Upper lobe of left lung (tissue), 6 donors: ENCODE data around the gene AFF3. TPM values are rescaled to one million over a fixed set of nuclear protein-coding genes. Genes with fewer than 3 reads are reported as not detected.

ENCODE experiments used
- ATAC-seq, 2 donors: fragments of 200-7000 bp; cut with Tn5 transposase; one replicate each; pipeline ENCODE4 v1.9.1; 2022; ENCODE audit warnings: mild to moderate bottlenecking in 2 of 2, moderate library complexity in 2 of 2; ENCODE audit not compliant: low FRiP score in 2 of 2
- DNase-seq, 2 donors: peaks; one replicate each; pipeline ENCODE4 v3.0.0-alpha.2; 2019 to 2020
- H3K27ac ChIP-seq, 4 donors: fragments of 200-600 bp; sonication (generic); one replicate each; pipeline ENCODE4 v1.5.1; 2016 to 2019
- H3K27me3 ChIP-seq, 4 donors: fragments of 200-600 bp; sonication (generic); one replicate each; pipeline ENCODE4 v1.5.1; 2017 to 2019
- H3K36me3 ChIP-seq, 4 donors: fragments of 200-600 bp; sonication (generic); one replicate each; pipeline ENCODE4 v1.5.1; 2016 to 2019
- H3K4me1 ChIP-seq, 4 donors: fragments of 200-600 bp; sonication (generic); one replicate each; pipeline ENCODE4 v1.5.1; 2018 to 2019
- H3K4me3 ChIP-seq, 4 donors: fragments of 200-600 bp; sonication (generic); one replicate each; pipeline ENCODE4 v1.5.1; 2017 to 2019; ENCODE audit warnings: mild to moderate bottlenecking in 2 of 4, moderate library complexity in 1 of 4
- H3K9me3 ChIP-seq, 4 donors: fragments of 200-600 bp; sonication (generic); one replicate each; pipeline ENCODE4 v1.5.1; 2018 to 2019
- EP300 ChIP-seq, 4 donors: sonication (generic); formaldehyde crosslinking; IDR thresholded peaks; one replicate each; pipeline ENCODE4 v1.5.1; 2017; ENCODE audit warnings: antibody characterized with exemption in 4 of 4, control low read depth in 2 of 4
- POLR2A ChIP-seq, 4 donors: fragments of 450-650 bp; IDR thresholded peaks; one replicate each; pipeline ENCODE4 v1.5.1; 2016 to 2017; ENCODE audit warnings: antibody characterized with exemption in 4 of 4, mild to moderate bottlenecking in 2 of 4
- POLR2AphosphoS5 ChIP-seq, 2 donors: sonication (generic); formaldehyde crosslinking; IDR thresholded peaks; one replicate each; pipeline ENCODE4 v1.5.1; 2017; ENCODE audit warnings: antibody characterized with exemption in 2 of 2
- WGBS, 2 donors: methylation state at CpG; one replicate each; pipeline ENCODE4 v1.1.5; 2017 to 2018; 5-methylcytosine and 5-hydroxymethylcytosine counted together
- total RNA-seq, 6 donors: library from RNA; depleted of rRNA in 4 of 6; stranded (reverse); fragments of >200 nt in 4 of 6; gene quantifications; one replicate each; pipeline versions ENCODE4 v1.1.0 to v1.2.1, GENCODE V29; 2016 to 2021
- TF ChIP-seq, protein P1 (sequence below), 6 experiments: fragments of 450-650 bp in 4 of 6; fragments of 200-600 bp in 2 of 6; sonication (generic) in 2 of 6; IDR thresholded peaks; one replicate each; pipeline ENCODE4 v1.5.1; 2016 to 2019; ENCODE audit warnings: antibody characterized with exemption in 6 of 6
- donor health status: DM: no; HTN: no; CAD: no; lungs with moderate emphysema.
- donor health status: DM: no; HTN: yes; CAD: no; lungs with severe emphysema.

Gene AFF3
- total RNA-seq, 6 donors from 2014 or later: 21.0 to 195 (median 47.9) TPM

DNA sequence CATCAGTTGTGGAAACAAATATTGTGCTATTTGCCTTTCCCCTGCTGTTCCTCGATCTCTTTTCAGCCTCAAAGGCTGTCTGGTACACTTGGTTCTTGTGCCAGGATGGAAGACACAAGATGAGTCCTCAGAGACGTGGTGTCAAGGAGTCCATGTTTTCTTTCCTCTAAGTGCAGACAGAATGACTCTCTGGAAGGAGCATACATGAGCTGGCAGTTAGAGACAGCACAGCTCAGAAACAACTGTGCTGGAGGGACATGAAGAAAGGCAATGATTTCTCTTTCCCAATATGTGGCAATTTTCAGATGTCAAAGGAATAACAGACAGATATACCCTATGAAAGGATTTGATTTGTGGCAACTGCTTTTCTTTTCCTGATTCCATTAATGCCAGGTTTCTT is 162.2 kb downstream of the AFF3 start:
- no peaks in the 10 kb centered on the region for H3K9me3 ChIP-seq
- 81% methylated on average over 2 of the region's 2 CpGs for WGBS, 2 donors
- DNase-seq: no peak

DNA sequence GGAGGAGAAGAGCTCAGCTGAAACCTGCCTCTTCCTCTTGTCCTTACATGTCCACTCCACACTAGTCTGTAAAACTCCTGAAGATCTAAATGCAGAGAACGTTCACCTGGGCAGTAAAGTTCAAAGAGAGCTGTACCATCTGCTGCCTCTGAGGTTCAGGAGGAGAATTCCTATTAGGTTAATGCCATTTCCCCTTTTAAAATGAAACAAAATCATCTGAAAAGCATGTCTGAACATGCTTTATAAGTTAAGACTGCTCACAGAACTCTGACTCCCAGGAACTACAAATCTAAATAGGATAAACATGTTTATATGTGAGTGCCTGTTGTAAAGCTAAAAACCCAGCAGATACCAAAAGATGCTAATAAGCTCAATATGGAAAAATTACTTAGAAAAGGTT is 164.4 kb downstream of the AFF3 start:
- no peaks in the 10 kb centered on the region for H3K27me3 ChIP-seq
- no peak for TF ChIP-seq POLR2A (IDR thresholded peaks at IDR 0.05)
- TF ChIP-seq EP300 (IDR thresholded peaks at IDR 0.05): no peak
- TF ChIP-seq, protein P1, sequence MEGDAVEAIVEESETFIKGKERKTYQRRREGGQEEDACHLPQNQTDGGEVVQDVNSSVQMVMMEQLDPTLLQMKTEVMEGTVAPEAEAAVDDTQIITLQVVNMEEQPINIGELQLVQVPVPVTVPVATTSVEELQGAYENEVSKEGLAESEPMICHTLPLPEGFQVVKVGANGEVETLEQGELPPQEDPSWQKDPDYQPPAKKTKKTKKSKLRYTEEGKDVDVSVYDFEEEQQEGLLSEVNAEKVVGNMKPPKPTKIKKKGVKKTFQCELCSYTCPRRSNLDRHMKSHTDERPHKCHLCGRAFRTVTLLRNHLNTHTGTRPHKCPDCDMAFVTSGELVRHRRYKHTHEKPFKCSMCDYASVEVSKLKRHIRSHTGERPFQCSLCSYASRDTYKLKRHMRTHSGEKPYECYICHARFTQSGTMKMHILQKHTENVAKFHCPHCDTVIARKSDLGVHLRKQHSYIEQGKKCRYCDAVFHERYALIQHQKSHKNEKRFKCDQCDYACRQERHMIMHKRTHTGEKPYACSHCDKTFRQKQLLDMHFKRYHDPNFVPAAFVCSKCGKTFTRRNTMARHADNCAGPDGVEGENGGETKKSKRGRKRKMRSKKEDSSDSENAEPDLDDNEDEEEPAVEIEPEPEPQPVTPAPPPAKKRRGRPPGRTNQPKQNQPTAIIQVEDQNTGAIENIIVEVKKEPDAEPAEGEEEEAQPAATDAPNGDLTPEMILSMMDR (IDR thresholded peaks at IDR 0.05): no peak
- TF ChIP-seq POLR2AphosphoS5 (IDR thresholded peaks at IDR 0.05): no peak
- 76 to 96% methylated on average over 1 of the region's 1 CpG for WGBS, 2 donors
- no peak for DNase-seq
- no peaks in the 10 kb centered on the region for H3K4me1 ChIP-seq
- H3K4me3 ChIP-seq: no peak overlapping the region
- H3K27ac ChIP-seq: no peak overlapping the region
- no peaks in the 10 kb centered on the region for H3K9me3 ChIP-seq
- no peaks in the 10 kb centered on the region for H3K36me3 ChIP-seq
- no peak for ATAC-seq

More for the DNA sequence above, 162.2 kb downstream of the AFF3 start:
- Histone ChIP-seq H3K27ac (no peak overlapping the region), H3K4me3 (no peak overlapping the region), H3K4me1 (no peaks in the 10 kb centered on the region), H3K36me3 (no peaks in the 10 kb centered on the region), H3K27me3 (no peaks in the 10 kb centered on the region)
- TF ChIP-seq POLR2AphosphoS5 (IDR thresholded peaks at IDR 0.05) (no peak), EP300 (IDR thresholded peaks at IDR 0.05) (no peak), POLR2A (IDR thresholded peaks at IDR 0.05) (no peak)
- TF ChIP-seq, protein P1 (IDR thresholded peaks at IDR 0.05): no peak
- no peak for ATAC-seq

DNA sequence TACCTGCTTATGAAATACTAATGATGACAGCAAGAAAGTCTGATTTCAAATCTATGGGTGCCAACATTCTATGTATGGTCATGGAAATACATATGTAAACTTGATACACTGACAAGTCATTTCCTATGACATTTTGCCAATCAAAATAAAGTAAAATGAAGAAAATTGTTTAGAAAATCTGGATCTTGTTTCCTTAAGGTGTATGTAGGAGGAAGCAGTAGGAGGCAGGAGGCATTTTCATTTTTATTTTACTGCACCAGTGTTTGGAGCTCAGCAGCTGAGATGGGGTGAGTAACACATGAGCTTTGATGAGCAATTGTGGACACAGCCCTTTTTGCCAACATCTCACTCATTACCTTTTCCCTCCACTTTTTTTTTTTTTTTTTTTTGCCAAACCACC is 167.0 kb downstream of the AFF3 start:
- DNase-seq (no peak), ATAC-seq (no peak)

DNA sequence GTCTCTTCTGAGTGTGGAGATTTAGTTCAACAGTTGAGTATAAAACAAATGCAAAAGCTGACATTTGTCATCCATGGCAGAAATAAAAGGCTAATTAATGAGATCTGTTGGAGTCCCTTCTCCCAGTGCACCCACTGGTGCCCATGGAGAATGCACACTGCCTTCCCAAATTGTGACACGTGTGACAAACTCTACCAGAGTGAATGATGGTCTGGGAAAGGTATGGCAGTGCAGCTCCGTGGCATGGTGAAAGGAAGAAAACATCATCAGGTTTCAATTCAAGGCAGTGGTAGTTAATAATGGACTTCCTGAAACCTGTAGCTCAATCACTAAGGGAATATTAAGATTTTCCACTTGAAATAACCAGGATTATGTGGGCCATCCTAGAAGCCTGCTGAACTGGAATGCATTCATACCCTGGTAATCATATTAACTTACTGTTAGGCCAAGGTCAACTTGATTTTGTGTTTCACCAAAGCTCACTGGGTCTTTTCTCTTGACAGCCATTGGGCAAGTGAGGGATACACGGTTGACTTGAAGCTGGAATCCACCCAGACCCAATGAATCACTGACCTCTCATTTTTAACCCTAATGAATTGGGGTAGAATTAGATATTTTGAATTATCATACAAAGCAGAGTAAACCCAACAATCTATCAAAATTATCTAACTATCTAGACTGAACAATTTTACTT is 167.6 kb downstream of the AFF3 start:
- 82 to 83% methylated on average over 3 of the region's 3 CpGs for WGBS, 2 donors
- no peak overlapping the region for H3K4me3 ChIP-seq
- H3K27me3 ChIP-seq: no peaks in the 10 kb centered on the region
- H3K4me1 ChIP-seq: no peaks in the 10 kb centered on the region
- no peak overlapping the region for H3K27ac ChIP-seq
- TF ChIP-seq POLR2AphosphoS5 (IDR thresholded peaks at IDR 0.05) (no peak), EP300 (IDR thresholded peaks at IDR 0.05) (no peak)
- TF ChIP-seq, protein P1 (IDR thresholded peaks at IDR 0.05): no peak
- no peaks in the 10 kb centered on the region for H3K9me3 ChIP-seq
- ATAC-seq (no peak), DNase-seq (no peak)
- H3K36me3 ChIP-seq: no peaks in the 10 kb centered on the region

More for the DNA sequence above, 167.0 kb downstream of the AFF3 start:
- Histone ChIP-seq H3K9me3 (no peaks in the 10 kb centered on the region), H3K27ac (no peak overlapping the region), H3K27me3 (no peaks in the 10 kb centered on the region), H3K4me3 (no peak overlapping the region), H3K36me3 (no peaks in the 10 kb centered on the region), H3K4me1 (no peaks in the 10 kb centered on the region)
- no peak for TF ChIP-seq POLR2A (IDR thresholded peaks at IDR 0.05)
- TF ChIP-seq, protein P1 (IDR thresholded peaks at IDR 0.05): no peak
- TF ChIP-seq EP300 (IDR thresholded peaks at IDR 0.05): no peak
- TF ChIP-seq POLR2AphosphoS5 (IDR thresholded peaks at IDR 0.05): no peak

DNA sequence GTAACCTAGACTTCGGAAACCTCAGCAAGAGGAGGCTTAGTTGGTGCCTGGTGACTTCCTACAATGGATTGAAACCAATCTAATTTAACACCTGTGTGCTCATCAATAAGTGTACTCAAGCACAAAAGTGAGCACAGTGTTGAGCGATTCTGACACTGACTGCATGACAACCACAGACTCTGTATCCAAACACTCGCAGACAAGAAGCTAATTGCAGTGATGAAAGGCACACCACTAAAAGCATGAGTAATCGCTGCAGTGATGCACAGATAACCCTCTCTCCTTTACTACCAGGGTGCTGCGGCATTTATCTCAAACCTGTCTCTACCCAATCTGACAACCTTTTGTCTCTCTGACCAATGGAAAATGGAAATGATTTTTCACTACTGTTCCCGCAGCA is 168.1 kb downstream of the AFF3 start:
- no peaks in the 10 kb centered on the region for H3K9me3 ChIP-seq
- H3K4me1 ChIP-seq: no peaks in the 10 kb centered on the region
- H3K27ac ChIP-seq: no peak overlapping the region
- no peaks in the 10 kb centered on the region for H3K27me3 ChIP-seq
- no peak for DNase-seq
- no peak overlapping the region for H3K4me3 ChIP-seq
- ATAC-seq: no peak
- H3K36me3 ChIP-seq: no peaks in the 10 kb centered on the region
- 95 to 96% methylated on average over 6 of the region's 6 CpGs for WGBS, 2 donors
- TF ChIP-seq, protein P1 (IDR thresholded peaks at IDR 0.05): no peak
- no peak for TF ChIP-seq POLR2AphosphoS5 (IDR thresholded peaks at IDR 0.05)
- no peak for TF ChIP-seq EP300 (IDR thresholded peaks at IDR 0.05)
- no peak for TF ChIP-seq POLR2A (IDR thresholded peaks at IDR 0.05)
